WTC11 (cell line): ENCODE data around the gene BTBD8. TPM values are rescaled to one million over a fixed set of nuclear protein-coding genes. Genes with fewer than 3 reads are reported as not detected.

Source experiments
- ATAC-seq: fragments of 200-7000 bp; cut with Tn5 transposase; 2 replicates; pipeline ENCODE4 v1.10.0; 2021; ENCODE audit warnings: mild to moderate bottlenecking, moderate library complexity
- CTCF ChIA-PET: fragments of 300-600 bp; sonication (Branson Sonifier 250); formaldehyde crosslinking; loops from one replicate; lab custom pipeline; 2021; ENCODE audit warnings: antibody characterized with exemption; lab: Charles Lee
- POLR2A ChIA-PET: fragments of 350-600 bp; sonication (Branson Sonifier 250); formaldehyde crosslinking; loops from one replicate; lab custom pipeline; 2021; ENCODE audit warnings: antibody characterized with exemption; lab: Charles Lee
- DNase-seq: peaks from one replicate; pipeline ENCODE4 v3.0.0; 2021; ENCODE audit warnings: low spot score
- H3K27ac Mint-ChIP-seq: 2 replicates; pipeline ENCODE4 v1.8.0; 2021; ENCODE audit warnings: mixed read lengths
- H3K27me3 Mint-ChIP-seq: 2 replicates; pipeline ENCODE4 v1.8.0; 2021; ENCODE audit warnings: low read depth, mild to moderate bottlenecking, moderate library complexity, mixed read lengths
- H3K36me3 Mint-ChIP-seq: 2 replicates; pipeline ENCODE4 v1.8.0; 2021; ENCODE audit warnings: mixed read lengths
- H3K4me1 Mint-ChIP-seq: 2 replicates; pipeline ENCODE4 v1.8.0; 2022; ENCODE audit warnings: mixed read lengths
- H3K4me3 Mint-ChIP-seq: 2 replicates; pipeline ENCODE4 v1.8.0; 2021; ENCODE audit warnings: mild to moderate bottlenecking, moderate library complexity, mixed read lengths
- H3K9me3 Mint-ChIP-seq: 2 replicates; pipeline ENCODE4 v1.8.0; 2021; ENCODE audit warnings: mixed read lengths
- FOXJ3 ChIP-seq: sonication (generic); formaldehyde crosslinking; IDR thresholded peaks from 2 replicates; pipeline ENCODE4 v1.9.0; 2021; ENCODE audit warnings: missing genetic modification reagents, mild to moderate bottlenecking, borderline replicate concordance
- GABPB1 ChIP-seq: sonication (generic); formaldehyde crosslinking; IDR thresholded peaks from 2 replicates; pipeline ENCODE4 v1.8.1; 2023; ENCODE audit warnings: mild to moderate bottlenecking, missing genetic modification reagents
- JAZF1 ChIP-seq: fragments of 250-450 bp; sonication (Bioruptor Pico); IDR thresholded peaks from 2 replicates; pipeline ENCODE4 v1.9.0; 2021; ENCODE audit warnings: moderate library complexity, mild to moderate bottlenecking, inconsistent platforms
- MAX ChIP-seq: sonication (generic); formaldehyde crosslinking; IDR thresholded peaks from 2 replicates; pipeline ENCODE4 v1.8.0; 2022; ENCODE audit warnings: mild to moderate bottlenecking, missing genetic modification reagents
- NFYB ChIP-seq: sonication (generic); formaldehyde crosslinking; conservative IDR thresholded peaks from 2 replicates; pipeline ENCODE4 v1.8.0; 2022; ENCODE audit warnings: low read depth, missing genetic modification reagents
- PRDM15 ChIP-seq: sonication (generic); formaldehyde crosslinking; IDR thresholded peaks from 2 replicates; pipeline ENCODE4 v1.8.0; 2022; ENCODE audit warnings: missing genetic modification reagents
- TEAD1 ChIP-seq: sonication (generic); formaldehyde crosslinking; IDR thresholded peaks from 2 replicates; pipeline ENCODE4 v1.8.0; 2022; ENCODE audit warnings: mild to moderate bottlenecking, missing genetic modification reagents
- ZNF219 ChIP-seq: sonication (generic); formaldehyde crosslinking; IDR thresholded peaks from 2 replicates; pipeline ENCODE4 v1.8.0; 2023; ENCODE audit warnings: missing genetic modification reagents, mild to moderate bottlenecking, borderline replicate concordance
- ZNF512 ChIP-seq: sonication (generic); formaldehyde crosslinking; IDR thresholded peaks from 2 replicates; pipeline ENCODE4 v1.8.1; 2022; ENCODE audit warnings: missing genetic modification reagents, borderline replicate concordance
- total RNA-seq: library from RNA; stranded (reverse); gene quantifications from 3 replicates; pipeline ENCODE4 v1.2.3, GENCODE V29; 2021
- TF ChIP-seq, protein P1 (sequence below): fragments of 250-450 bp; sonication (Bioruptor Pico); IDR thresholded peaks from 2 replicates; pipeline ENCODE4 v1.9.0; 2021; ENCODE audit warnings: moderate library complexity, mild to moderate bottlenecking, inconsistent platforms, borderline replicate concordance
- TF ChIP-seq, protein P2 (sequence below): sonication (generic); formaldehyde crosslinking; IDR thresholded peaks from 2 replicates; pipeline ENCODE4 v1.8.1; 2023; ENCODE audit warnings: mild to moderate bottlenecking, moderate library complexity, missing genetic modification reagents
- TF ChIP-seq, protein P3 (sequence below): fragments of 250-450 bp; sonication (Bioruptor Pico); IDR thresholded peaks from 2 replicates; pipeline ENCODE4 v1.9.0; 2021; ENCODE audit warnings: mild to moderate bottlenecking
- TF ChIP-seq, protein P4 (sequence below): sonication (generic); formaldehyde crosslinking; IDR thresholded peaks from 2 replicates; pipeline ENCODE4 v1.8.1; 2023; ENCODE audit warnings: mild to moderate bottlenecking, missing genetic modification reagents
- TF ChIP-seq, protein P5 (sequence below): fragments of 250-450 bp; sonication (Bioruptor Pico); conservative IDR thresholded peaks from 2 replicates; pipeline ENCODE4 v1.9.0; 2021; ENCODE audit warnings: mild to moderate bottlenecking
- TF ChIP-seq, protein P6 (sequence below): sonication (generic); formaldehyde crosslinking; IDR thresholded peaks from 2 replicates; pipeline ENCODE4 v1.8.1; 2023; ENCODE audit warnings: mild to moderate bottlenecking, missing genetic modification reagents, moderate library complexity

Gene BTBD8
- total RNA-seq, 1 experiment from 2014 or later = 3.7 TPM

DNA sequence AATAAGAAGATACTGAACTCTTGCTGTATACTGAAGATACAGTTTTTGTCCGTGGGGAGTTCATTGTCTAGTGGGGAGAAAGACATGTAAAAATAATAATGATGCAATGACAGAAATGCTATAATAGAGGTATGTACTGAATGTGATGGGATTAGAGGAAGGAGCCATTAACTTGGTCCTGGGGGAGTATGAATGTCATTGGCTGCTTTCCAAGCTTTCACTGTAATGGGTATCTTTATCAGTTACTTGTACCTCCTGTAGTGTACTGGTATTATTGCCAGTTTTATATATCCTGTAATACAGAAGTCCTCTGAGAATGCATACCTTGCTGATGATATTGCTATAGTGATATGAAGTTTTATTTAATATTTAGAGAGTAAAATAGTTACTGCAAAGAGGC is 7.4 kb downstream of the BTBD8 start (continued):
- TF ChIP-seq, protein P1, sequence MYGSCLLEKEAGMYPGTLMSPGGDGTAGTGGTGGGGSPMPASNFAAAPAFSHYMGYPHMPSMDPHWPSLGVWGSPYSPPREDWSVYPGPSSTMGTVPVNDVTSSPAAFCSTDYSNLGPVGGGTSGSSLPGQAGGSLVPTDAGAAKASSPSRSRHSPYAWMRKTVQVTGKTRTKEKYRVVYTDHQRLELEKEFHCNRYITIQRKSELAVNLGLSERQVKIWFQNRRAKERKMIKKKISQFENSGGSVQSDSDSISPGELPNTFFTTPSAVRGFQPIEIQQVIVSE = no peak
- TF ChIP-seq, protein P2, sequence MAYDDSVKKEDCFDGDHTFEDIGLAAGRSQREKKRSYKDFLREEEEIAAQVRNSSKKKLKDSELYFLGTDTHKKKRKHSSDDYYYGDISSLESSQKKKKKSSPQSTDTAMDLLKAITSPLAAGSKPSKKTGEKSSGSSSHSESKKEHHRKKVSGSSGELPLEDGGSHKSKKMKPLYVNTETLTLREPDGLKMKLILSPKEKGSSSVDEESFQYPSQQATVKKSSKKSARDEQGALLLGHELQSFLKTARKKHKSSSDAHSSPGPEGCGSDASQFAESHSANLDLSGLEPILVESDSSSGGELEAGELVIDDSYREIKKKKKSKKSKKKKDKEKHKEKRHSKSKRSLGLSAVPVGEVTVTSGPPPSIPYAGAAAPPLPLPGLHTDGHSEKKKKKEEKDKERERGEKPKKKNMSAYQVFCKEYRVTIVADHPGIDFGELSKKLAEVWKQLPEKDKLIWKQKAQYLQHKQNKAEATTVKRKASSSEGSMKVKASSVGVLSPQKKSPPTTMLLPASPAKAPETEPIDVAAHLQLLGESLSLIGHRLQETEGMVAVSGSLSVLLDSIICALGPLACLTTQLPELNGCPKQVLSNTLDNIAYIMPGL (CRISPR knock-in tag) = no peak
- TF ChIP-seq GABPB1 = no peak
- no peak for TF ChIP-seq NFYB (CRISPR knock-in tag)
- TF ChIP-seq PRDM15 (CRISPR knock-in tag) = no peak
- TF ChIP-seq ZNF512 (CRISPR knock-in tag) = no peak
- no peak for TF ChIP-seq JAZF1 (CRISPR knock-in tag)
- TF ChIP-seq, protein P3, sequence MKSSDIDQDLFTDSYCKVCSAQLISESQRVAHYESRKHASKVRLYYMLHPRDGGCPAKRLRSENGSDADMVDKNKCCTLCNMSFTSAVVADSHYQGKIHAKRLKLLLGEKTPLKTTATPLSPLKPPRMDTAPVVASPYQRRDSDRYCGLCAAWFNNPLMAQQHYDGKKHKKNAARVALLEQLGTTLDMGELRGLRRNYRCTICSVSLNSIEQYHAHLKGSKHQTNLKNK (CRISPR knock-in tag) = no peak

GRCh38 chr1:92091625-92092024 is 11.5 kb downstream of the BTBD8 start:
- Mint-ChIP-seq H3K4me3 (no peak overlapping the region), H3K4me1 (no peaks in the 10 kb centered on the region; the same call in 1 of the 2 replicates), H3K27ac (no peak overlapping the region), H3K9me3 (peaks cover 11% of the 10 kb centered on the region), H3K27me3 (no peaks in the 10 kb centered on the region)
- POLR2A ChIA-PET = no interaction called here
- no peak for ATAC-seq
- TF ChIP-seq, protein P2 (CRISPR knock-in tag) = no peak
- TF ChIP-seq, protein P4, sequence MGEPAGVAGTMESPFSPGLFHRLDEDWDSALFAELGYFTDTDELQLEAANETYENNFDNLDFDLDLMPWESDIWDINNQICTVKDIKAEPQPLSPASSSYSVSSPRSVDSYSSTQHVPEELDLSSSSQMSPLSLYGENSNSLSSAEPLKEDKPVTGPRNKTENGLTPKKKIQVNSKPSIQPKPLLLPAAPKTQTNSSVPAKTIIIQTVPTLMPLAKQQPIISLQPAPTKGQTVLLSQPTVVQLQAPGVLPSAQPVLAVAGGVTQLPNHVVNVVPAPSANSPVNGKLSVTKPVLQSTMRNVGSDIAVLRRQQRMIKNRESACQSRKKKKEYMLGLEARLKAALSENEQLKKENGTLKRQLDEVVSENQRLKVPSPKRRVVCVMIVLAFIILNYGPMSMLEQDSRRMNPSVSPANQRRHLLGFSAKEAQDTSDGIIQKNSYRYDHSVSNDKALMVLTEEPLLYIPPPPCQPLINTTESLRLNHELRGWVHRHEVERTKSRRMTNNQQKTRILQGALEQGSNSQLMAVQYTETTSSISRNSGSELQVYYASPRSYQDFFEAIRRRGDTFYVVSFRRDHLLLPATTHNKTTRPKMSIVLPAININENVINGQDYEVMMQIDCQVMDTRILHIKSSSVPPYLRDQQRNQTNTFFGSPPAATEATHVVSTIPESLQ (CRISPR knock-in tag) = no peak
- TF ChIP-seq, protein P5, sequence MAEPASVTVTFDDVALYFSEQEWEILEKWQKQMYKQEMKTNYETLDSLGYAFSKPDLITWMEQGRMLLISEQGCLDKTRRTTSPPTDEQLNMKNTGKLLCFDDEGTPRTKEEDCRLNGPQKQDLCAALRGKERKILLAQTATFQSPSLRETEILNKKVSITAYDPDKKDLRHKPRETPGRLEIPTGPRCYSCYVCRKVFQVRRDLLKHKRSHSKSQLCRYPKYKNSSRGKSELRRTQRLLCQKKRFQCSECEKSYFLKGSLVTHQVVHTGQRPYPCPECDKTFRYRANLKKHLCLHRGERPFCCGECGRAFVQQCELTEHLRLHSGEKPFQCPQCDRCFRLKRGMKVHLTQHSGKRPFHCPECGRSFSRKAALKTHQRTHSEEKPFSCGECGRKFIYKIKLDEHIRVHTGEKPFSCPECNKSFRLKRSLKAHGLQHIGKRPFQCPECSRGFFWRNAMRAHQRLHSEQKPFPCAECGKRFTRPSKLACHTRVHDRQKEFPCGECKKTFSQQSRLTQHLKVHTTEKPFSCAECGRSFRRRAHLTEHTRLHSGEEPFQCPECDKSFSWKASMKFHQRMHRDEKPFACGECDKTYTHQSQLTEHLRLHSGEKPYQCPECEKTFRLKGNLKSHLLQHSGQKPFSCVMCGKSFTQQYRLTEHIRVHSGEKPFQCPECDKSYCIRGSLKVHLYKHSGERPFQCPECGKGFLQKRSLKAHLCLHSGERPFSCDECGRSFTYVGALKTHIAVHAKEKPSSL (CRISPR knock-in tag) = no peak
- TF ChIP-seq, protein P6, sequence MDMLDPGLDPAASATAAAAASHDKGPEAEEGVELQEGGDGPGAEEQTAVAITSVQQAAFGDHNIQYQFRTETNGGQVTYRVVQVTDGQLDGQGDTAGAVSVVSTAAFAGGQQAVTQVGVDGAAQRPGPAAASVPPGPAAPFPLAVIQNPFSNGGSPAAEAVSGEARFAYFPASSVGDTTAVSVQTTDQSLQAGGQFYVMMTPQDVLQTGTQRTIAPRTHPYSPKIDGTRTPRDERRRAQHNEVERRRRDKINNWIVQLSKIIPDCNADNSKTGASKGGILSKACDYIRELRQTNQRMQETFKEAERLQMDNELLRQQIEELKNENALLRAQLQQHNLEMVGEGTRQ (CRISPR knock-in tag) = no peak
- TF ChIP-seq, protein P1 = no peak
- no peak for TF ChIP-seq FOXJ3 (CRISPR knock-in tag)
- TF ChIP-seq TEAD1 (CRISPR knock-in tag) = no peak
- no peak for TF ChIP-seq ZNF219 (CRISPR knock-in tag)
- no peak for TF ChIP-seq MAX (CRISPR knock-in tag)
- TF ChIP-seq, all 79 proteins: peak for 0
- CTCF ChIA-PET = no interaction called here
- no peak for DNase-seq
- peaks cover 5% of the 10 kb centered on the region for H3K36me3 Mint-ChIP-seq
